A549 (cell line): ENCODE data around the gene VPS29. TPM values are rescaled to one million over a fixed set of nuclear protein-coding genes. Genes with fewer than 3 reads are reported as not detected.
A peak's percentile ranks its signal among the peaks of the same experiment; 100 is the strongest.

Experiments used
- ATAC-seq, 2 experiments: fragments of 200-7000 bp in 1 of 2; fragments of >200 bp in 1 of 2; cut with Nextera tagmentation in 1 of 2; cut with Tn5 transposase in 1 of 2; 3 replicates each; pipeline versions ENCODE4 v1.8.0 to v1.9.1; 2018 to 2020; ENCODE audit warnings: mild to moderate bottlenecking in 1 of 2, moderate library complexity in 1 of 2
- CTCF ChIA-PET: fragments of 300-600 bp; sonication (Branson Sonifier 250); formaldehyde crosslinking; extraction: SDS; loops from one replicate; lab custom pipeline; 2021; ENCODE audit warnings: antibody characterized with exemption, inconsistent platforms; lab: Yijun Ruan, JAX
- POLR2A ChIA-PET: fragments of 350-600 bp; formaldehyde crosslinking; extraction: SDS; loops from one replicate; lab custom pipeline; 2021; ENCODE audit warnings: antibody characterized with exemption, inconsistent platforms; lab: Yijun Ruan, JAX
- DNase-seq, 2 experiments: peaks; one replicate each; pipeline versions ENCODE4 v3.0.0 to v3.0.0-alpha.2; 2011 to 2016; ENCODE audit warnings: low read depth in 1 of 2, low spot score in 1 of 2
- FAIRE-seq: peaks from 2 replicates; lab custom pipeline; 2011; peaks lifted over from hg19 to GRCh38; lab: Jason Lieb, UNC
- H3K27ac ChIP-seq, 2 experiments: fragments of >200 bp; sonication (Bioruptor Twin); formaldehyde crosslinking; 3 replicates each; pipeline ENCODE4 v1.5.1; 2016 to 2017
- H3K4me1 ChIP-seq: fragments of >200 bp; sonication (Bioruptor Twin); formaldehyde crosslinking; 3 replicates; pipeline ENCODE4 v1.6.1; 2016
- H3K4me2 ChIP-seq: fragments of >200 bp; sonication (Bioruptor Twin); formaldehyde crosslinking; 3 replicates; pipeline ENCODE4 v1.6.1; 2016
- H3K4me3 ChIP-seq: fragments of >200 bp; sonication (Bioruptor Twin); formaldehyde crosslinking; 3 replicates; pipeline ENCODE4 v1.5.1; 2016
- H3K9me3 ChIP-seq: fragments of >200 bp; sonication (Bioruptor Twin); formaldehyde crosslinking; 3 replicates; pipeline ENCODE4 v1.6.1; 2016
- BHLHE40 ChIP-seq: IDR thresholded peaks from 2 replicates; pipeline ENCODE4 v1.6.1; 2012; ENCODE audit warnings: low read depth, low read length, inconsistent platforms
- CBX2 ChIP-seq: fragments of 200-600 bp; sonication (generic); IDR thresholded peaks from 2 replicates; pipeline ENCODE4 v1.6.1; 2016; ENCODE audit warnings: low read depth, mild to moderate bottlenecking, borderline replicate concordance
- CHD4 ChIP-seq: fragments of 200-600 bp; sonication (generic); IDR thresholded peaks from 2 replicates; pipeline ENCODE4 v1.6.1; 2016; ENCODE audit warnings: antibody characterized with exemption, mild to moderate bottlenecking, borderline replicate concordance
- EHF ChIP-seq: fragments of 250-450 bp; sonication (Bioruptor Pico); IDR thresholded peaks from 2 replicates; pipeline ENCODE4 v1.5.0; 2020; ENCODE audit warnings: mild to moderate bottlenecking
- EHMT2 ChIP-seq: fragments of 200-600 bp; sonication (generic); IDR thresholded peaks from 2 replicates; pipeline ENCODE4 v1.6.1; 2016; ENCODE audit warnings: antibody characterized with exemption, low read depth, mild to moderate bottlenecking, moderate library complexity
- ESRRA ChIP-seq: fragments of 150-350 bp; IDR thresholded peaks from 2 replicates; pipeline ENCODE4 v1.6.1; 2014; ENCODE audit warnings: mild to moderate bottlenecking, low read length, borderline replicate concordance
- FOSB ChIP-seq: fragments of 250-450 bp; sonication (Bioruptor Pico); IDR thresholded peaks from 2 replicates; pipeline ENCODE4 v1.5.0; 2020; ENCODE audit warnings: mild to moderate bottlenecking, moderate library complexity
- FOSL2 ChIP-seq, 2 experiments: fragments of 450-650 bp in 1 of 2; fragments of >200 bp in 1 of 2; sonication (Bioruptor Twin) in 1 of 2; formaldehyde crosslinking; IDR thresholded peaks; 2 replicates each; pipeline versions ENCODE4 v1.5.0 to v1.6.1; 2016 to 2020; ENCODE audit warnings: mild to moderate bottlenecking in 1 of 2, moderate library complexity in 1 of 2
- GATA3 ChIP-seq: IDR thresholded peaks from 2 replicates; pipeline ENCODE4 v1.6.1; 2012; ENCODE audit warnings: borderline replicate concordance
- HEYL ChIP-seq: fragments of 250-450 bp; sonication (Bioruptor Pico); IDR thresholded peaks from 2 replicates; pipeline ENCODE4 v1.8.0; 2021; ENCODE audit warnings: mild to moderate bottlenecking, moderate library complexity
- HOXA7 ChIP-seq: fragments of 250-450 bp; sonication (Bioruptor Pico); IDR thresholded peaks from 2 replicates; pipeline ENCODE4 v1.5.0; 2020; ENCODE audit warnings: mild to moderate bottlenecking, moderate library complexity
- HOXB13 ChIP-seq: fragments of 250-450 bp; sonication (Bioruptor Pico); IDR thresholded peaks from 2 replicates; pipeline ENCODE4 v1.5.0; 2020; ENCODE audit warnings: low read depth, mild to moderate bottlenecking, moderate library complexity
- KDM5A ChIP-seq: fragments of 200-600 bp; sonication (generic); IDR thresholded peaks from 2 replicates; pipeline ENCODE4 v1.6.1; 2016; ENCODE audit warnings: antibody characterized with exemption, mild to moderate bottlenecking
- MYC ChIP-seq: IDR thresholded peaks from 2 replicates; pipeline ENCODE4 v1.6.1; 2012; ENCODE audit warnings: mild to moderate bottlenecking, inconsistent platforms, low read length, improper control_type of control experiment, borderline replicate concordance
- NFE2L2 ChIP-seq: fragments of 150-350 bp; conservative IDR thresholded peaks from 2 replicates; pipeline ENCODE4 v1.6.1; 2014; ENCODE audit warnings: low read length
- POLR2AphosphoS2 ChIP-seq: conservative IDR thresholded peaks from 2 replicates; pipeline ENCODE4 v1.6.1; 2012; ENCODE audit warnings: low read length, improper control_type of control experiment, inconsistent platforms
- RARB ChIP-seq: fragments of 250-450 bp; sonication (Bioruptor Pico); IDR thresholded peaks from 2 replicates; pipeline ENCODE4 v1.8.0; 2021; ENCODE audit warnings: mild to moderate bottlenecking, moderate library complexity
- RCOR1 ChIP-seq: fragments of 150-350 bp; IDR thresholded peaks from 2 replicates; pipeline ENCODE4 v1.6.1; 2014; ENCODE audit warnings: antibody characterized with exemption, low read length, low read depth
- RFX5 ChIP-seq: fragments of 450-650 bp; IDR thresholded peaks from 2 replicates; pipeline ENCODE4 v1.7.1; 2014; ENCODE audit warnings: antibody characterized with exemption, mild to moderate bottlenecking, moderate library complexity
- RNF2 ChIP-seq: fragments of 200-600 bp; sonication (generic); IDR thresholded peaks from 2 replicates; pipeline ENCODE4 v1.6.1; 2016; ENCODE audit warnings: low read depth, mild to moderate bottlenecking, antibody characterized with exemption, moderate library complexity, borderline replicate concordance
- WGBS: methylation state at CpG from one replicate; pipeline ENCODE4 v1.1.6; 2017; ENCODE audit errors: missing lambda C conversion rate; 5-methylcytosine and 5-hydroxymethylcytosine counted together
- polyA plus RNA-seq, 4 experiments: library from polyadenylated mRNA; depleted of rRNA in 3 of 4; stranded (reverse); fragments of >200 nt; fragmentation: RNase III in 1 of 4; extraction: RNeasy Plus Mini Kit Qiagen cat#74134 plus additional on column Dnase treatment in 1 of 4; gene quantifications; 2 replicates in 3 of 4; 3 replicates in 1 of 4; pipeline ENCODE4 v1.2.3, GENCODE V29; 2011 to 2017
- TF ChIP-seq, protein P1 (sequence below): fragments of >200 bp; sonication (Bioruptor Twin); formaldehyde crosslinking; IDR thresholded peaks from 3 replicates; pipeline ENCODE4 v1.5.1; 2016
- TF ChIP-seq, protein P2 (sequence below): fragments of 250-450 bp; sonication (Bioruptor Pico); IDR thresholded peaks from 2 replicates; pipeline ENCODE4 v1.5.0; 2020; ENCODE audit warnings: low read depth, mild to moderate bottlenecking, moderate library complexity
- TF ChIP-seq, protein P3 (sequence below): fragments of 250-450 bp; sonication (Bioruptor Pico); IDR thresholded peaks from 2 replicates; pipeline ENCODE4 v1.5.0; 2021; ENCODE audit warnings: mild to moderate bottlenecking, moderate library complexity, borderline replicate concordance
- TF ChIP-seq, protein P4 (sequence below): fragments of >200 bp; sonication (Bioruptor Twin); formaldehyde crosslinking; IDR thresholded peaks from 2 replicates; pipeline ENCODE4 v1.6.1; 2016

The VPS29 gene
- polyA plus RNA-seq, 2 of the 4 experiments (the other 2 are of a cell fraction): 183 to 230 TPM

DNA sequence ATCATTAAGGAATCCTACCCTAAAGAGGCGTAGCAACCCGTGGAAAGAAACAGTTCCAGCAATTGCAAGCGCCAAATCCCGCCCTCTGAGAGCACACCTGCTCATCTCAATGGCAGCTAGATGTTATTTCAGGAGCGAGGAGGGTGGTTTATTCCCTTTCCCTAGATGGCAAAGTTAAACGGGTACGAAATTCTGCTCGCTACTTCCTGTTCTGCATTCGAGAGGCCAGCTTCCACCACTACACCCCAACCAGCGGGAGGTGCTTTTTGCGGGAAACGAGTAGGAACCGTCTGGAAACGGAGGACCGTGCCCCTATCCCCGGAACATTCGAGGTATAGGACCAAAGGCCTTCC, 536 bp downstream of the VPS29 start:
- CTCF ChIA-PET: interaction anchor here (1.1 to 1.2 kb wide), 3 partner anchors 10 to 100 kb away, joined by 4 read pairs; partner anchors contain the start of gene FAM216A
- Histone ChIP-seq H3K9me3 (peaks cover 6% of the 10 kb centered on the region), H3K4me3 (peak overlapping the region; percentile 80)
- TF ChIP-seq EHMT2 (no peak), RCOR1 (no peak), HEYL (CRISPR knock-in tag) (no peak), FOSB (CRISPR knock-in tag) (no peak), KDM5A (0 out of 2 replicates have a peak, but pooled peaks have one; percentile 42)
- TF ChIP-seq, protein P1, sequence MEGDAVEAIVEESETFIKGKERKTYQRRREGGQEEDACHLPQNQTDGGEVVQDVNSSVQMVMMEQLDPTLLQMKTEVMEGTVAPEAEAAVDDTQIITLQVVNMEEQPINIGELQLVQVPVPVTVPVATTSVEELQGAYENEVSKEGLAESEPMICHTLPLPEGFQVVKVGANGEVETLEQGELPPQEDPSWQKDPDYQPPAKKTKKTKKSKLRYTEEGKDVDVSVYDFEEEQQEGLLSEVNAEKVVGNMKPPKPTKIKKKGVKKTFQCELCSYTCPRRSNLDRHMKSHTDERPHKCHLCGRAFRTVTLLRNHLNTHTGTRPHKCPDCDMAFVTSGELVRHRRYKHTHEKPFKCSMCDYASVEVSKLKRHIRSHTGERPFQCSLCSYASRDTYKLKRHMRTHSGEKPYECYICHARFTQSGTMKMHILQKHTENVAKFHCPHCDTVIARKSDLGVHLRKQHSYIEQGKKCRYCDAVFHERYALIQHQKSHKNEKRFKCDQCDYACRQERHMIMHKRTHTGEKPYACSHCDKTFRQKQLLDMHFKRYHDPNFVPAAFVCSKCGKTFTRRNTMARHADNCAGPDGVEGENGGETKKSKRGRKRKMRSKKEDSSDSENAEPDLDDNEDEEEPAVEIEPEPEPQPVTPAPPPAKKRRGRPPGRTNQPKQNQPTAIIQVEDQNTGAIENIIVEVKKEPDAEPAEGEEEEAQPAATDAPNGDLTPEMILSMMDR: no peak
- TF ChIP-seq, protein P2, sequence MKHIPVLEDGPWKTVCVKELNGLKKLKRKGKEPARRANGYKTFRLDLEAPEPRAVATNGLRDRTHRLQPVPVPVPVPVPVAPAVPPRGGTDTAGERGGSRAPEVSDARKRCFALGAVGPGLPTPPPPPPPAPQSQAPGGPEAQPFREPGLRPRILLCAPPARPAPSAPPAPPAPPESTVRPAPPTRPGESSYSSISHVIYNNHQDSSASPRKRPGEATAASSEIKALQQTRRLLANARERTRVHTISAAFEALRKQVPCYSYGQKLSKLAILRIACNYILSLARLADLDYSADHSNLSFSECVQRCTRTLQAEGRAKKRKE (CRISPR knock-in tag): no peak
- TF ChIP-seq, all 56 proteins: peak for 1
- Histone ChIP-seq H3K4me1 (peaks cover 25% of the 10 kb centered on the region), H3K27ac (peak overlapping the region; percentile 79 to 91), H3K4me2 (peak overlapping the region; percentile 87)
- ATAC-seq (peak; percentile 56 to 68), FAIRE-seq (no peak), DNase-seq (peak; percentile 54 to 56)
- POLR2A ChIA-PET: interaction anchor here (0.6 kb wide), 2 partner anchors 33 to 38 kb away, joined by 4 to 5 read pairs; partner anchors contain the start of genes FAM216A and GPN3
- 2% methylated on average over 17 of the region's 17 CpGs for WGBS

DNA sequence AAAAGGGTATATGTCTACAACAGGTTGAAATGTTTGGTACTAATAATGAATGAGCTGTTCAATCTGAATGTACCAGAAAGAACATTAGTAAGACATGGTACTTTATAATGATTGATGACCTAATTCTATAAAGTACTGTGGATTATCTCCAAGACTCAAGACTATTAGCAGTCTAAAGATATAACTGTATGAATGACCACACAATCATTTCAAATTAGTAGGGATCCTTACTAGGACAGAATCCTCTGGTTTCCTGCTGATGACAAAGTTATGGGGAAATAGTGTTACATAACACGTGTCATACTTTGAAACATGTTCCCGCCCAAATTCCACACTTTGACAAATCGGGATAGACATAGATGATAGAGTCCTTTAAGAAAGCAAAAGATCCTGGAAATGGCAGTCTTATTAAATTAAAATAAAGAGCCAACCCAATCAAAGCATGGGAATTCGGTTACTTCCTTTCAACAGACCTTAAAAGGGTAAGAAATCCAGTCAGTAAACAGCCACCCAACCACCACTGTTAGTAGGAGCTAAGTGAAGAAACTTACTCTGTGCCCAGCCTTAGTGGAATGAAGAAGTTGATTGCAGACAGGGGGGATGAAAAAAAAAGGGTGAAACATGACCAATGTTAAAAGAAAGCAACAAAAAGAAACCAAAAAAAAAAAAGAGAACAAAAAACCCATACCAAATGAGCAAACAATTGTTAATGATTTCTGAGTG, 2.8 kb downstream of the VPS29 start:
- FAIRE-seq: no peak
- Histone ChIP-seq H3K4me3 (no peak overlapping the region), H3K9me3 (peaks cover 6% of the 10 kb centered on the region), H3K4me1 (peaks cover 25% of the 10 kb centered on the region), H3K27ac (no peak overlapping the region), H3K4me2 (peak overlapping the region; percentile 33)
- ChIA-PET CTCF (interaction anchor here (0.7 to 2.5 kb wide), 6 partner anchors 25 to 103 kb away, joined by 3 to 10 read pairs (median 4); partner anchors contain the start of gene FAM216A), POLR2A (interaction anchor here (0.6 kb wide), 1 partner anchor 33 kb away, joined by 3 read pairs; no protein-coding TSS in a partner anchor)
- peak in 1 of 2 experiments; percentile 16 for DNase-seq
- 58% methylated on average over 4 of the region's 4 CpGs for WGBS
- ATAC-seq: no peak
- TF ChIP-seq EHF (CRISPR knock-in tag) (no peak), CBX2 (no peak), RARB (CRISPR knock-in tag) (no peak), GATA3 (no peak), HEYL (CRISPR knock-in tag) (no peak)
- TF ChIP-seq, protein P1: no peak
- TF ChIP-seq, protein P3, sequence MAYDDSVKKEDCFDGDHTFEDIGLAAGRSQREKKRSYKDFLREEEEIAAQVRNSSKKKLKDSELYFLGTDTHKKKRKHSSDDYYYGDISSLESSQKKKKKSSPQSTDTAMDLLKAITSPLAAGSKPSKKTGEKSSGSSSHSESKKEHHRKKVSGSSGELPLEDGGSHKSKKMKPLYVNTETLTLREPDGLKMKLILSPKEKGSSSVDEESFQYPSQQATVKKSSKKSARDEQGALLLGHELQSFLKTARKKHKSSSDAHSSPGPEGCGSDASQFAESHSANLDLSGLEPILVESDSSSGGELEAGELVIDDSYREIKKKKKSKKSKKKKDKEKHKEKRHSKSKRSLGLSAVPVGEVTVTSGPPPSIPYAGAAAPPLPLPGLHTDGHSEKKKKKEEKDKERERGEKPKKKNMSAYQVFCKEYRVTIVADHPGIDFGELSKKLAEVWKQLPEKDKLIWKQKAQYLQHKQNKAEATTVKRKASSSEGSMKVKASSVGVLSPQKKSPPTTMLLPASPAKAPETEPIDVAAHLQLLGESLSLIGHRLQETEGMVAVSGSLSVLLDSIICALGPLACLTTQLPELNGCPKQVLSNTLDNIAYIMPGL: no peak

DNA sequence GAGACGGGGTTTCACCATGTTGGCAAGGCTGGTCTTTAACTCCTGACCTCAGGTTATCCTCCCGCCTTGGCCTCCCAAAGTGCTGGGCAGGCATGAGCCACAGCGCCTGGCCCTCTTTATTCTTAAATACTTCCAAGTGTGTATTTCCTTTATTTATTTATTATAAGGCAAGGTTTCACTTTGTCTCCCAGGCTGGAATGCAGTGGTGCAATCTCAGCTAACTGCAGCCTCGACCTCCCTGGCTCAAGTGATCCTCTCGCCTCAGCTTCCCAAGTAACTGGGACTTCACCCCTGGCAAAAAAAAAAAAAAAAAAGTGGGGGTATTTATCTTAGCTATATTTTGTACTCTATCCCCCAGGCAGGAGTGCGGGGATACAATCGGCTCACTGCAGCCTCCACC, 26.5 kb downstream of the VPS29 start:
- ChIA-PET POLR2A (interaction anchor here (0.6 kb wide), 1 partner anchor 457 kb away, joined by 3 read pairs; no protein-coding TSS in a partner anchor), CTCF (interaction anchor here (0.6 to 0.7 kb wide), 2 partner anchors 58 to 117 kb away, joined by 3 to 6 read pairs; no protein-coding TSS in a partner anchor)
- H3K4me1 ChIP-seq: no peaks in the 10 kb centered on the region
- no peak overlapping the region for H3K4me2 ChIP-seq
- ATAC-seq: no peak
- DNase-seq: no peak
- TF ChIP-seq NFE2L2: no peak
- TF ChIP-seq HOXA7 (CRISPR knock-in tag): no peak
- TF ChIP-seq RNF2: no peak
- no peak for TF ChIP-seq CBX2
- no peak for TF ChIP-seq FOSL2 (IDR thresholded peaks at IDR 0.05)
- no peak for TF ChIP-seq FOSL2 (CRISPR knock-in tag; IDR thresholded peaks at IDR 0.05)
- TF ChIP-seq CHD4: no peak
- no peak for TF ChIP-seq BHLHE40
- TF ChIP-seq RFX5: no peak
- TF ChIP-seq GATA3: no peak
- TF ChIP-seq ESRRA: no peak
- no peak for TF ChIP-seq HOXB13
- TF ChIP-seq MYC: no peak
- no peak for TF ChIP-seq POLR2AphosphoS2
- TF ChIP-seq, protein P4, sequence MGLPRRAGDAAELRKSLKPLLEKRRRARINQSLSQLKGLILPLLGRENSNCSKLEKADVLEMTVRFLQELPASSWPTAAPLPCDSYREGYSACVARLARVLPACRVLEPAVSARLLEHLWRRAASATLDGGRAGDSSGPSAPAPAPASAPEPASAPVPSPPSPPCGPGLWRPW: no peak
- no peak for TF ChIP-seq HEYL (CRISPR knock-in tag)
- no peaks in the 10 kb centered on the region for H3K9me3 ChIP-seq
- H3K27ac ChIP-seq: no peak overlapping the region
- FAIRE-seq: no peak
- H3K4me3 ChIP-seq: no peak overlapping the region
- WGBS: 92% methylated on average over 7 of the region's 7 CpGs
